ENCODE measurements around the gene ATG4B.

Gene ATG4B

DNA sequence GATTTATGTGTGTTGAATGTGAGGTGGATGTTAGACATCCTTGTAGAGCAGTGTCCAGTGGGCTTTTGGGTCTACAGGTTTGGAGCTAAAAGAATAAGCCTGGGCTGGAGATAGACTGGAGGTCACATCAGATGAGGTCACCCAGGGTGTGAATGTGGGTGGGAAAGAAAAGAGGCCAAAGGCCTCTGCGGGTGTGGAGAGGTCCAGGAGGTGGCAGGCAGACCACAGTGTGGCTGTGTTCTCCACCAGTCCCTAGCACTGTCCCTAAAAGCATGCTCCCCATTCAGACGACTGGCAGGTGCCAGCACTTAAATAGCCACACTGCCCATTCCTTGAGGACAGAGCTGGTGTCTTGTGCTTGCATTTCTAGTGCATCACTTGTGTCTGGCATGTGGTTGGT is 4.1 kb downstream of the ATG4B start:
- DNase-seq (ENCODE audit: low read depth): no peak
- no peak overlapping the region for H3K4me3 ChIP-seq (ENCODE audit: low read length)
- TF ChIP-seq, protein P1, sequence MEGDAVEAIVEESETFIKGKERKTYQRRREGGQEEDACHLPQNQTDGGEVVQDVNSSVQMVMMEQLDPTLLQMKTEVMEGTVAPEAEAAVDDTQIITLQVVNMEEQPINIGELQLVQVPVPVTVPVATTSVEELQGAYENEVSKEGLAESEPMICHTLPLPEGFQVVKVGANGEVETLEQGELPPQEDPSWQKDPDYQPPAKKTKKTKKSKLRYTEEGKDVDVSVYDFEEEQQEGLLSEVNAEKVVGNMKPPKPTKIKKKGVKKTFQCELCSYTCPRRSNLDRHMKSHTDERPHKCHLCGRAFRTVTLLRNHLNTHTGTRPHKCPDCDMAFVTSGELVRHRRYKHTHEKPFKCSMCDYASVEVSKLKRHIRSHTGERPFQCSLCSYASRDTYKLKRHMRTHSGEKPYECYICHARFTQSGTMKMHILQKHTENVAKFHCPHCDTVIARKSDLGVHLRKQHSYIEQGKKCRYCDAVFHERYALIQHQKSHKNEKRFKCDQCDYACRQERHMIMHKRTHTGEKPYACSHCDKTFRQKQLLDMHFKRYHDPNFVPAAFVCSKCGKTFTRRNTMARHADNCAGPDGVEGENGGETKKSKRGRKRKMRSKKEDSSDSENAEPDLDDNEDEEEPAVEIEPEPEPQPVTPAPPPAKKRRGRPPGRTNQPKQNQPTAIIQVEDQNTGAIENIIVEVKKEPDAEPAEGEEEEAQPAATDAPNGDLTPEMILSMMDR (conservative IDR thresholded peaks at IDR 0.05; ENCODE audit: low read depth, low read length): no peak

DNA sequence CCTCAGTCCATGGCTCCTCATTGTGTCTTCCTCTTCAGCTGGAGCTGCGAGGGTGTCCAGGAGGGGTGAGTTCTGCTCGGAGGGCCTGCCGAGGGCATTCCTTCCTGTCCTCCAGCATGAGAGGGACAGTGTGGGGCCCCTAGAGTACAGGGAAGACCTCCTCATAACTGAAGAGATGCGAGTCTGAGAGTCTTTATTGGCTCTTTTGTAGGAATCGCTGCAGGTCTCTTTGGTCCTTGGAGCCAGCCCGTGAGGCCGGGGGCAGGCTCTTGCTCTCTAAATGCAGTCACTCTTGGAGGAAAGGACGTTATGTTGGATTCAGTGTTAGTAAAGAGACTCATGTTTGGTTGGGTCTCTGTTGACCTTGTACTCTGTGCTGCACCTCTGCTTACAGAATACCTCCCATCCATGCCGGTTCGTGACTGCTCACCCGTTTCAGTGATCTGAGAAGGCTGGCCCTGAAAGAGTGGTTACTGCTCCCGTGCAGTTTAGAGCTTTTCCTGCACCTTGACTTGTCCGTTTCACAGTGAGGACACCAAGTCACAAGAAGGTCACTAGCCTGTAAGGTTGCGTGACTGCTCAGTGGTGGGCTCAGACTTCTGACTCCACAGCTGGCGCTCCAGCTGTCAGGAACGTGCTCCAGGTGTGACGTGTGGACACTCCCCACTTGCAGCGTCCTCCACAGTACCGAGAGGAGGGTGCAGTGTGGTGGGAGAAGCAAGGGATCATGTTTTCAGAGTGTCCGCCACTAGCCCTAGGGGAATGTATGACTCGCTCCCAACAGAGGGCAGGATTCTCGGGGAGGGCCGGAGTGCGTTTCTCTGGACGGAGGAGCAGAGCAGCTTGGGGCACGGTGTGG is 7.8 kb downstream of the ATG4B start:
- H3K4me3 ChIP-seq (ENCODE audit: low read length): no peak overlapping the region
- DNase-seq (ENCODE audit: low read depth): no peak
- TF ChIP-seq, protein P1 (conservative IDR thresholded peaks at IDR 0.05; ENCODE audit: low read depth, low read length): no peak

GRCh38 chr2:241645915-241646645 is 8.6 kb downstream of the ATG4B start:
- H3K4me3 ChIP-seq (ENCODE audit: low read length): no peak overlapping the region
- DNase-seq (ENCODE audit: low read depth): no peak
- TF ChIP-seq, protein P1 (conservative IDR thresholded peaks at IDR 0.05; ENCODE audit: low read depth, low read length): no peak

- no peak overlapping the region for H3K4me3 ChIP-seq (ENCODE audit: low read length)
- no peak for DNase-seq (ENCODE audit: low read depth)
- TF ChIP-seq, protein P1 (conservative IDR thresholded peaks at IDR 0.05; ENCODE audit: low read depth, low read length): no peak
These were observed 11.0 kb downstream of the ATG4B start for GRCh38 chr2:241648453-241648852.

DNA sequence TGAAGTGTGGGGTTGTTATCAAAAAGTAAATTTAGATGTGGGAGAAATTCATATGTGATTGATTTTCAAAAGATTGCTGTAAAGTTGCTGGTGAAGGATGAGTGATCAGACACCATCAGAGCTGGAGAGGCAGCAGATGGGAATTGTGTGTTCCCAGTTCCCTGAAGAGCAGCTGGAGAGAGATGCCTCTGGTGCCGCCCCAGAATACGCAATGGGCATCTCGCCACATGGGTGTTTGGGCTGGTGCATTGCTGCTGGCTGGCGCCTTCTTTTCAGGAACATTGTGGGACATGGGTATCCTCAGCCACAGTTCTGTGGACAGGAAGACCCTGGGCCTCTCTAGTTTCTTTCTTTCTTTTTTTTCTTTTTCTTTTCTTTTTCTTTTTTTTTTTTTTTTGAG is 11.9 kb downstream of the ATG4B start:
- no peak for DNase-seq (ENCODE audit: low read depth)
- TF ChIP-seq, protein P1 (conservative IDR thresholded peaks at IDR 0.05; ENCODE audit: low read depth, low read length): no peak
- no peak overlapping the region for H3K4me3 ChIP-seq (ENCODE audit: low read length)

GRCh38 chr2:241649927-241650326 is 12.4 kb downstream of the ATG4B start:
- H3K4me3 ChIP-seq (ENCODE audit: low read length): no peak overlapping the region
- TF ChIP-seq, protein P1 (conservative IDR thresholded peaks at IDR 0.05; ENCODE audit: low read depth, low read length): no peak
- no peak for DNase-seq (ENCODE audit: low read depth)

Measured in retinal pigment epithelial cell (primary cell).